Activated naive CD4-positive, alpha-beta T cell treated with Interleukin-2 at 50 U/mL for 16 hours (primary cell): ENCODE measurements around the gene FCGR3A.
"Not testable (repeated sequence)": the region's sequence is repeated elsewhere in the genome, so short reads cannot be mapped to it uniquely, and the experiment has no call there.

Source experiments
- DNase-seq: peaks from one replicate; pipeline ENCODE4 v3.0.0-alpha.2; 2020

Gene FCGR3A

DNA sequence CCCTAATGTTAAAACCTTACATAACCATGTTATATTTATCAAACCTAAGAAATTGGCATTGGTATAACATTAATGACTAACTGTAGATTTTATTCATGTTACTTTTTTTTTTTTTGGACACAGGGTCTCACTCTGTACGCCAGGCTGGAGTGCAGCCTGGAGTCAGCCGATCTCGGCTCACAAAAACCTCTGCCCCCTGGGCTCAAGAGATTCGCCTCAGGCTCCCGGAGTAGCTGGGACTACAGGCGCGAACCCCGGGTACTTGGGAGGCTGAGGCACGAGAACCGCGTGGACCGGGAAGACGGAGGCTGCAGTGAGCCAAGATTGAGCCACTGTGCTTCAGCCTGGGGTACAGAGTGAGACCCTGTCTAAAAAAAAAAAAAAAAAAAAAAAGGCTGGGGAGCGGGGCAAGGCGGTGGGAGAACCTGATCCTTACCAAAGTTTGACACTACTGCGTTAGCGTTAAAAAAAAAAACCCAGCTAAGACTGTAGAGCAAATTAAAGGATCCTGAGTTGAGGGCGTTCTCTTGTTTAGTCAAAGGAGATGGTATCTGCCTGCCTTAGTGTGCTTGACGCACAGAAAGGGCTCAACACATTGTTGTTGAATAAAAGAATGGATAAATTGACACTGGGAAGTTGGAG lies 20.0 kb downstream of the FCGR3A start:
- not testable (repeated sequence) for DNase-seq

DNA sequence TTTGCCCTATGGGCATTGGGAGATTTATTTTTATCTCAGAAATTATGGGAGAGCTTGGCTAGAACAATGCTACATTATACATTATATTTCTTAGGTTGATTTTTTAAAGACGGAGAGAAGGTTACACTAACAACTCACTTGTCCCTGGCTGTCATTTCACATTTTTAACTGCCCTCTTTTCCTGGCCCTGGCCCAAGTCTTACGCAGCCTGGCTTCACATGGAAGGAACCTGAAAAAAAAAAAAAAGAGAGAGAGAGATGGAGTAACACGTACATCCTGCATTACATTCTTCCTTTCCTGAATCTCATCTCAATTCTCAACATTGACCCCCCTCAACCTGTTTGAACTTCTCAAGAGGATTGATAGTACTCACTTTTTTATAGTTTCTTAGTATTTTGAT lies 21.1 kb downstream of the FCGR3A start:
- not testable (repeated sequence) for DNase-seq

DNA sequence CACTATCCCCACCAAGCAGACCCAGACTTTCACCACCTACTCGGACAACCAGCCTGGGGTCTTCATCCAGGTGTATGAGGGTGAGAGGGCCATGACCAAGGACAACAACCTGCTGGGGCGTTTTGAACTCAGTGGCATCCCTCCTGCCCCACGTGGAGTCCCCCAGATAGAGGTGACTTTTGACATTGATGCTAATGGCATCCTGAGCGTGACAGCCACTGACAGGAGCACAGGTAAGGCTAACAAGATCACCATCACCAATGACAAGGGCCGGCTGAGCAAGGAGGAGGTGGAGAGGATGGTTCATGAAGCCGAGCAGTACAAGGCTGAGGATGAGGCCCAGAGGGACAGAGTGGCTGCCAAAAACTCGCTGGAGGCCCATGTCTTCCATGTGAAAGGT lies 23.7 kb downstream of the FCGR3A start:
- not testable (repeated sequence) for DNase-seq

DNA sequence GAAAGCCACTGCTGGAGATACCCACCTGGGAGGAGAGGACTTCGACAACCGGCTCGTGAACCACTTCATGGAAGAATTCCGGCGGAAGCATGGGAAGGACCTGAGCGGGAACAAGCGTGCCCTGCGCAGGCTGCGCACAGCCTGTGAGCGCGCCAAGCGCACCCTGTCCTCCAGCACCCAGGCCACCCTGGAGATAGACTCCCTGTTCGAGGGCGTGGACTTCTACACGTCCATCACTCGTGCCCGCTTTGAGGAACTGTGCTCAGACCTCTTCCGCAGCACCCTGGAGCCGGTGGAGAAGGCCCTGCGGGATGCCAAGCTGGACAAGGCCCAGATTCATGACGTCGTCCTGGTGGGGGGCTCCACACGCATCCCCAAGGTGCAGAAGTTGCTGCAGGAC lies 24.3 kb downstream of the FCGR3A start:
- DNase-seq: not testable (repeated sequence)

DNA sequence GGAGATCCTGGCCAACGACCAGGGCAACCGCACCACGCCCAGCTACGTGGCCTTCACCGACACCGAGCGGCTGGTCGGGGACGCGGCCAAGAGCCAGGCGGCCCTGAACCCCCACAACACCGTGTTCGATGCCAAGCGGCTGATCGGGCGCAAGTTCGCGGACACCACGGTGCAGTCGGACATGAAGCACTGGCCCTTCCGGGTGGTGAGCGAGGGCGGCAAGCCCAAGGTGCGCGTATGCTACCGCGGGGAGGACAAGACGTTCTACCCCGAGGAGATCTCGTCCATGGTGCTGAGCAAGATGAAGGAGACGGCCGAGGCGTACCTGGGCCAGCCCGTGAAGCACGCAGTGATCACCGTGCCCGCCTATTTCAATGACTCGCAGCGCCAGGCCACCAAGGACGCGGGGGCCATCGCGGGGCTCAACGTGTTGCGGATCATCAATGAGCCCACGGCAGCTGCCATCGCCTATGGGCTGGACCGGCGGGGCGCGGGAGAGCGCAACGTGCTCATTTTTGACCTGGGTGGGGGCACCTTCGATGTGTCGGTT lies 24.8 kb downstream of the FCGR3A start:
- DNase-seq: not testable (repeated sequence)

DNA sequence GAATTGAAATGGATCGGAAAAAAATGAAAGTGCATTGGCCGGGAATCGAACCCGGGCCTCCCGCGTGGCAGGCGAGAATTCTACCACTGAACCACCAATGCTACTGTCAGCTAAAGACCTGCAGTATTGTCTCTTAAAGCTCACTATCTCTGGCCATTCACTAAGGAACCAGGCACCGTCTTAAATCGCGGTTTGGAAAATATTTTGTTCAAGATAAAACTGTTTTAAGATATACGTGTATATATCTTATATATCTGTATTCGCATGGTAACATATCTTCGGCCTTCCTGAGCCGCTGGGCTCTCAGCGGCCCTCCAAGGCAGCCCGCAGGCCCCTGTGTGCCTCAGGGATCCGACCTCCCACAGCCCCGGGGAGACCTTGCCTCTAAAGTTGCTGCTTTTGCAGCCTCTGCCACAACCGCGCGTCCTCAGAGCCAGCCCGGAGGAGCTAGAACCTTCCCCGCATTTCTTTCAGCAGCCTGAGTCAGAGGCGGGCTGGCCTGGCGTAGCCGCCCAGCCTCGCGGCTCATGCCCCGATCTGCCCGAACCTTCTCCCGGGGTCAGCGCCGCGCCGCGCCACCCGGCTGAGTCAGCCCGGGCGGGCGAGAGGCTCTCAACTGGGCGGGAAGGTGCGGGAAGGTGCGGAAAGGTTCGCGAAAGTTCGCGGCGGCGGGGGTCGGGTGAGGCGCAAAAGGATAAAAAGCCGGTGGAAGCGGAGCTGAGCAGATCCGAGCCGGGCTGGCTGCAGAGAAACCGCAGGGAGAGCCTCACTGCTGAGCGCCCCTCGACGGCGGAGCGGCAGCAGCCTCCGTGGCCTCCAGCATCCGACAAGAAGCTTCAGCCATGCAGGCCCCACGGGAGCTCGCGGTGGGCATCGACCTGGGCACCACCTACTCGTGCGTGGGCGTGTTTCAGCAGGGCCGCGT lies 25.5 kb downstream of the FCGR3A start, which contains the start of gene HSPA6:
Gene HSPA6, plus strand, starts transcription at position 724 of the 925 bp plus-strand sequence. Its CDS starts 119 bp downstream, at position 843.
- DNase-seq: peak; percentile 70

DNA sequence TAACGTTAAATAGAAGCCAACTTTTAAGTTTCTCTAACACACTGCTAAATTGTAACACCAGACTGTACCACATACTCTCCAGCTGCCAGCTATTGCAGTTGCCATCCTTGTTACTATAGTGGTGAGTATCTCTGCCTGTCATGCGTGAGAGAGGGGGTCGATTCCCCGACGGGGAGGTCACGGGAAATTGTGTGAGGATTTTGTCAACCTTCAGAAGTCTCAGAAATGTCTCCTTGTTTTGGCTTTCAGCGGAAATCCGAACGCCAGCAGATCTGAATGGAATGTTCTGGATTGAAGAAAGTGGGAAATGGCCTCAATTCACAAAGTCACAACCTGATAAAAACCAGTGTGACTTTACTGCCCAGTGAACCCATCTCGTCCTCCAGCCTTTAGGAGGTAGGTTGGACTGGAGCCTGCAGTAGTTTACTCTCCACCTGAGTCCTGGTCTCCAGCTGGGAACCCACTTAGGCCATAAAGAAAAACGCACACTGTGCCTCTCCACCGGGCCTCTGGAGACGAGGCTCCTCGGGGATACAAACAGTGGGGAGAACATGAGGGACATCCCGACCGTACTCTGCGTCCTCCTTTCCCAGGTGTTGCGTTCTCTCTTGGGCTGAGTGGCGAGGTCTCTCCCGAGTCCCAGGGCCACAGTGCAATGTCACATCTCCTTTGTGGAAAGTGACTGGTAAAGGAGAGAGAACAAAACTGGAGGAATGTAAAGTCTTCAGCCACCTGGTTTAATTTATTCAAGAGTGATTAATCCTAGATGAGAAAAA lies 26.4 kb downstream of the FCGR3A start:
- DNase-seq: not testable (repeated sequence)

DNA sequence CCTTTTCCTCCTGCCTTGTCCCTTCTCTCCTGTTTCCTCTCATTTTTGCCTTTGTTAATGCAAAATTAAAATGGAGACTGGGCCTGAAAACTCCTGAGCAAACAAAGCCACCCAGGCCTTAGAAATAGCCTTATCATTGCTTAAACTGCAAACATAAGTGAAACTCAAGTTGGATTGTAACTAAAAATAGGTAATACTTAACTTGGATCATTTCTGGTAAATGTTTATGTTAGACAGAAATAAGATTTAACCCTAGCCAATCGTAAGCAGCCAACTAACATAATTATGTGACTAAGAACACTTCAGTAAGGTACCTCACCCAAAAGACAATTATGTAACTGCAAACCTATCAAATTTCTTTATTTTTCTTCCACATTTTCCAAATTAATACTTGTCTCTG lies 35.7 kb downstream of the FCGR3A start:
- DNase-seq: not testable (repeated sequence)

DNA sequence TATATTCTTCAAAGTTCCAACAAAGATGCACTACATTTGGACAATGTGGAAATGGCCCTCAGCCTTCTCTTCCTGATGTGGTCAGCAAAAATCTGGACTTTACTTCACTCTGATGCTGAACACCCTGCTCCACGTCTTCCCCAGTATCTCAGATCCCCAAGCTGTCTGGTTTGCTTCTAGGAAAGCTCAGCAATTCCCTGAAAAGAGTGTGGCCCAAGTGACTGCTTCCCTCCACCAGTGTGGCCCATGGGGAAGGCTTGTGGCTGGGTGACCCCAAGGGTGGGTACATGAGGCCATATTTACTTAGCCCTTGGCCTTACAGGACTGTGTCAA lies 36.2 kb downstream of the FCGR3A start:
- not testable (repeated sequence) for DNase-seq

DNA sequence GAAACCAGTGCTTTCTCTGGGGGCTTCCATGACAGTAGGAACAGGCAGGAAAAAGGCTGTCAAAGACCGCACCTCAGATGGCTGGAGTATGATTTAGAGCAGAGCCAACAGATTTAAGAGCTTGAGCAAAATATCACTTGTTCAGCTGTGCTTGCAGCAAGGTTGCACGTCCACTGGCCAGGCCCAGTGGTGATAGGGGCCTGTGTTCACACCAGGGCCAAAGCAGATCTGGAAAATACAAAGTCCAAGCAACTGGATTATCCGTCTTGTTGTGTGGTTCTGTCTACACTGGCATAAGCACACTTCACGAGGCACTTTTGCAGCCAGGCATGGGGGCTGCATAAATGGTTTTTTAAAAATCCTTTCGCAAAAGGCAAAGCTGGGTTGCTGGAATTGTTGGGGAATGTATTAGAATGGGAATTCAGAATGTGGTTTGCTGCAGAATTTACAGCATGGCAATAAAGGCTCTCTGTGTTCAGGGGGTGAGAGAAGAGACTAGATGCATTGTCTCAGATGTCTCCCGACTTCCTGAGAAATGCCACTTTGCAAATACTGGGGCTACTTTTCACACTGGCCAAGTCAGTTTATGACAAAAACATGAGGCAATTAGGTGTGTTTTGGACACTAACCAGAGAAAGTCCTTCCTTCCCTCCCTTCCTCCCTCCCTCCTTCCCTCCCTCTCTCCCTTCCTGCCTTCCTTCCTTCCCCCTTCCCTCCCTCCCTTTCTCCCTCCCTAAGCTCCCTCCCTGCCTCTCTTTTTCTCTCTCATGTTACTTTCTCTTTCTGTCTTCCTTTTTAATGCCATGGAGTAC lies 36.8 kb downstream of the FCGR3A start:
- DNase-seq: not testable (repeated sequence)

DNA sequence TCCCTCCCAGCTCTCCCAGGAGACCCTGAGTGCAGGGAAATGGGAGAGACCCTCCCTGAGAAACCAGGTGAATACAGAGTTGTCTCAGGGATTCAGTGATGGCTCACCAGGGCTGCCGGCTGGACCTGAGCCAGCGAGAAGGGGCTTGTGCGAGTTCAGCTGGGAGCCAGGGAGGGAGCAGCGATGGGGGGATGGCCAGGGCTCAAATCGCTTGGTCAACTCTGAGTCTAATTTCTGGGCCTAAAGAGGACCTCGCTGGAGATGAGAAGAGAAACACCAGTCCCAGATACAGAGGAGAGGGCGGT lies 37.9 kb downstream of the FCGR3A start:
- no peak for DNase-seq

DNA sequence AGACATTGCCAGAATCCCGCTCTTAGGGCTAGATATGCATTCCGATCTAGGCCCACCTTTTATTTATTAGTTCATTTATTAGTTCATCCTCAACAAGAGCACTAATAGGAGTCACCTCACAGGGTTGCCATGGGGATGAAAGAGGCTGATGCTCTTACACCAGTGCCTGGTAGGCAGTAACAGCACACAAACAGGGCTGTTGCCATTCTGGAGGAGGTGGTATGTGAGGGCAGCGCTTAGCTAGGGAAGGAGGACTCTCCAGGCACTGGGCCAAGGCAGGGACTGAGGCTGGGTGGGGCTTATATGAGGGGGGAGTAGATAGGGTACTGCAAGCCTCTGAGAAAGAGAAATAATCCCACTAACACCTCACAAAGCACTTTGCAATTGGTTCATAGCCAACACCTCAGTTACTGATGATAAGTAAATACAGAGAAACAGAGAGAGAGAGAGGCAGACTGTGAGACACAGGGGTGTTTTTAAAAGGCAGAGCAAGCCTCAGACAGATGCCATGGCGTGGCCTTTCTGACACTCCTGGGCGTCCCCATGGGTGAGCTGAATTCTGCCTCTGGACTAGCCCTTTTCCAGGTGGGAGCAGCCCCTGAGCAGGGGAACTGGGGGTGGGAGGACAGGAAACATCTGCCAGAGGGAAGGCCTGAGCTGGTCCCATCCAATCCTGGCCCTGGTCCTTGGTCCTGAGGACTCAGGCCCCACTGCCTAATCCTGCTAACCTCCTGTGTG lies 38.4 kb downstream of the FCGR3A start:
- no peak for DNase-seq

DNA sequence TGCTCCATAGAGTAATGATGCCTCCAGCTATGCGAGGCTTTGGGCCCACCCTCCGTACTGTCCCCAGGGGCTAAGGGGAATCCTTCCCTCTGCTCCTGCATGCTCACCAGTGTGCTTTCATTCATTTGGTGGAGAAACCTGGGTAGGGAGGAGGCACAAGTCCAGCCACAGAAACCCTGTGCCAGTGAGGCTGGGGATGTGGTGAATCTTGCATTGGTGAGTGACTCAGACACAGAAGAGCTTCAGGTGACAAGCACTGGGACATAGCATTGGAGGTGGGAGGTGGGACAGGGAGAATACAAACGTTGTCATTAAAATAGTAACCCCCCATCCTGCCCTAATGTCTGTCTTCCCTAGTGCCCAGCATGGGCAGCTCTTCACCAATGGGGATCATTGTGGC lies 39.1 kb downstream of the FCGR3A start:
- no peak for DNase-seq

DNA sequence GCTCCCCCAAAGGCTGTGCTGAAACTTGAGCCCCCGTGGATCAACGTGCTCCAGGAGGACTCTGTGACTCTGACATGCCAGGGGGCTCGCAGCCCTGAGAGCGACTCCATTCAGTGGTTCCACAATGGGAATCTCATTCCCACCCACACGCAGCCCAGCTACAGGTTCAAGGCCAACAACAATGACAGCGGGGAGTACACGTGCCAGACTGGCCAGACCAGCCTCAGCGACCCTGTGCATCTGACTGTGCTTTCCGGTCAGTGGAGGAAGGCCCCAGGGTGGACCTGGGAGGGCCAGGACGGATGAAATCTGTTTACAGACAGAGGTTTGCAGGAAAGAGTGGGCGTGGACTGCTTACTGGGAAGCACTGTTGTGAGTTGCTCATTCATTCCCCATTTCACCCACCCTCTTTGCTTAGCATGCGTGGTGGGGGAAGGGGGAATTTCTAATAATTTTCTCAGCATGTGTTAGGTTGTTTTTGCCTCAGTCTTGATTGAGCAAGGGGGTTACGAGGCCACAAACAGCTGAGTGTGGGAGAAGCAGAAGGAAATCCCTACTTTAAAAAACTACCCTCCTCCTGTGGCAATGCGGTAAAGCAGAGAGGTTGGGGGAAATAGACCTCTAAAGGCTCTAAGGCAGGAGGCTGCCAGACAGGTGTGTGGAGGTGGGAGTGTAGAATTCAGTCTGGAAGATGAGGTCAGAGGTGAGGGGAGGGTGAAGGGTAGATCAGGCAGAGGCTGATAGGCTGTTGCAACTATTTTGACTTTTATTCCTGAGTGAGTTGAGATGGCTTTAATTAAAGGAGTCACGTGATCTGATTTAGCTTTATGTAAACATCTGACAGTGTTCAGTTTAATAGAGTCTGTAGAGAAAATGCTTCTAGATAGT lies 43.0 kb downstream of the FCGR3A start:
- no peak for DNase-seq

DNA sequence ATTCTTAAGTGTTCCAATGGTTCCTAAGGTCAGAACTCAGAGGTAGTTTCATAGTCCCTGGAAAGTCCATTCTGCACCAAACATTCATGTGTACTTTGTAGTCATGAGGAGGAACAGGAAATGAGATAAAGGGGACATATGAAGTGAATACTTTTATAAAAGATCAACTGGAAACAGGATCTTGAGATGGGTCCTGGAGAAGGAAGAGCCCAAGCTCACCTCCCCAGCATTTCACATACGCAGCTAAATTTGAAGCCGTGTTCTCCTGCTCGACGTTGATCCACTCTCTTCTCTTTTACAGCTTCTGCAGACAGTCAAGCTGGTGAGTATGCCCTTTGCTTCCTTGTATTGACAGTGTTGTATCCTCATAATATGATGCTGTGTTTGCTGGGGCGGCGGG lies 43.9 kb downstream of the FCGR3A start:
- DNase-seq: no peak

DNA sequence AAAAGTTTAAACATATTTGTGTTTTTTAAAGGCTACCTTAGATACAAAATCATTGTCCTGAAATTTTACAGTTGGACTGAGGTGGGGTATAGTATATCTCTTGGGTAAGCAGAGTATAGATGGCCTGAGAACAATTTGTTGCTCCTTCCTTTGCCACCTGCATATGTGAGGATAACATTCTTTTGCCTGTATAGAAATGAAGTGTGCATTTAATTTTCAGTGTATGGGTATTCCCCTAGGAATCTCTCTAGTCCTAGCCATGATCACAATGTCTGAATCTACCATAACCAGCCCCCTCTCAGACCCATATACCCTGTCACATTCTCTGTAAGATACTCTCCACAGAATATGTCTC lies 46.2 kb downstream of the FCGR3A start:
- DNase-seq: no peak

DNA sequence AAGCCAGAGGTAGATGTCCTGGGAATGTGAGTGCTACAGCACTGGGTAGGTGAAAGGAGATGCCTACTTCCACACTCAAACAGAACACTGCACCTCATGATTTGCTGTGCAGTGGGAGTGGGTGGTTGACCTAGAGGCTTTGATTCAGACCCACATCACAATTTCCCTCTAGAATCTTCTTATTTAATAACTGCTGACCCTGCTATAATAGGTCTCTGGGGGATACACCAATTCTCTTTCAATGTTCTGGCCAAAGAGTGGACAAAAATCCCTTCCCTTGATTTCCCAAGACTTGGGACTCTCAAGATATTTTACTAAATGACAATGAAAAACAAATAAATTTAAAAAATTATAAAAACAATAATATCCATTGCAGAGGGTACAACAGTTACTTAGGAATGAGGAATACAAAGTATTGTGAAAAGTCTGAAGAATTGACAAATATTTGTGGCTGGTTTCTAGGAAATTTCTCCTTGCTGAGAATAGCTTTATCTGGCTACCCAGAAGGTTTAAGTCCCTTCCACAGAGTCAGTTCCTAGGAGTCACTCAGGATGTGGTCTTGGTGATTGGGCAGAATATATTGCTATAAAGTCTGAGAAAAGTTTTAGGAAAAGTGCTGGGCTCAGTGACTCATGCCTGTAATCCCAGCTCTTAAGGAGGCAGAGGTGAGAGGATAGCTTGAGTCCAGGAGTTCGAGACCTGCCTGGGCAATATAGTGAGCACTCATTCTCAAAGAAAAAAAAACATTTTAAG lies 46.8 kb downstream of the FCGR3A start:
- no peak for DNase-seq

DNA sequence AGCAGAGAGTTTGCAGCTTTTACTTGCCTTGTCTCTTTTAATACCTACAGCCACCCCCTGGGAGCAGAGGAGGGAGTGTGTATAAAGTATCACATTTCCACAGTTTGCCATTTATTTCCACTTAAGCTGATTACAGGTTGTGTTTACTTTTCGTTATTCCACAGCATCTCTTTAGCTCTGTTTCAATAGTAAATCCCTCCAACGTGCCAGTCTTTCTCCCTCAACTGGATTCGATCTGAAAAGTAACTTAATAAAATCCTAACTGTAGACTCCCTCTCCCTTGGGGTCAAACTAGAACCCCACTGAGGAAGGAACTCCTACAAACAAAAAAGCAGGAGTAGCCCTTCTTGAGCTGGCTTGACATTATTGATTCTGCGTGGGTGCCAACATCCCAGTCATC lies 47.4 kb downstream of the FCGR3A start:
- no peak for DNase-seq

DNA sequence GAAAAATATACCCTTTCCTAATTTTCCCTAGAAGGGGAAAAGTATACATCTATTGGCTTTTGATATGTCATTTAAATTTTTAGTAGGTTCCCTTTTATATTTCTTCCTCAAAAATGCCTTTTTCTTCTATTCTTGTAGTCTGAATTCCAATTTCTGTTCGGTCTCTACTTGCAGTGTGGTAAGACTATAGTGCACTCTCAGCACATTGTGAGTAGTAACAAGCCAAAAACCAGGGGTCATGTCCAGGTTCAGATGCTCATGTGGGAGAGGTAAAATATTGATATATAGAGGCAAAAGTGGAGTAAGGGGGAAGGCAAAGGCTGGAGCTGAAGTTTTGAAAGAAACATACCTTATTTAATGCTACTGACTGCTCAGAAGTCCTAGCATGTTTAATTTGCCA lies 48.4 kb downstream of the FCGR3A start:
- no peak for DNase-seq
